Measurements from ENCODE around the gene NELL1. TPM values are rescaled to one million over a fixed set of nuclear protein-coding genes. Genes with fewer than 3 reads are reported as not detected.

NELL1 gene
- total RNA-seq, 3 donors from 2014 or later (not counting 1 experiment from before 2014, with no cell fraction given) = not detected

DNA sequence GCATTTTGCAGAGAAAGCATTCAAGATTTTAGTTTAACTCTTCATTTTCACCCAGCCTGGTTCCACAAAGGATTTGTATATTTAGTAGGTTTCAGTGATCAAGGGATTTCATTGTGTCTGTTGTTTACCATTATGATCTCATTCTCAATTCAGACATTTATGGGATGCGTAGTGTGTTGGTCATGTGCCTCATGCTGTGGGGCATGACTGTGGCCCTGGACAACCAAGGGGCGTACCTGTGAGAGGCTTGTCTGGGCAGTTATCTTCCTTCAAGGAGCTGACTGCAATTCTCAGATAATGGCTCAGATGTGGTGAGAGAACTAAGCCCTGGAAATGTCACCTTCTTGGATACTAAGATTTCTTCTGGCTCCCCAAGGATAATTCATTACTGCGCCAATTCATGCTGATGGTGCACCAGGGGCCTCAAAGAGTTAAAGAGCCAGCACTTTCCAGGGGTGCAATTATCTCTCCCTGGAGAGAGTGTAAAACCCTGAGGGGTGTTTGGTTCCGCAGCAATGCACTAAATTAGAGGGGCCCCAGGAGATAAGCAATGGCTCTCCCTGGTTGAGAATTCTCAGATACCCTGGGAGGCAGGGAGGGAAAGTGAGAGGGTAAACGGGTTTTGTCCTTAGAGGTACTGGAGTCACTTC, 37.7 kb upstream of the NELL1 start:
- Mint-ChIP-seq H3K36me3 (no peaks in the 10 kb centered on the region), H3K27me3 (ENCODE audit: low read depth in 2 of 2) (peaks cover 0 to 8% of the 10 kb centered on the region in 2 donors), H3K27ac (no peak overlapping the region), H3K4me3 (no peak overlapping the region), H3K9me3 (no peaks in the 10 kb centered on the region), H3K4me1 (no peaks in the 10 kb centered on the region)
- H3K27ac ChIP-seq (ENCODE audit: low read length) = no peak overlapping the region
- H3K36me3 ChIP-seq (ENCODE audit: control insufficient read depth, insufficient read depth, low read length) = no peaks in the 10 kb centered on the region
- H3K4me3 ChIP-seq (ENCODE audit: low read length) = no peak overlapping the region
- TF ChIP-seq, protein P1, sequence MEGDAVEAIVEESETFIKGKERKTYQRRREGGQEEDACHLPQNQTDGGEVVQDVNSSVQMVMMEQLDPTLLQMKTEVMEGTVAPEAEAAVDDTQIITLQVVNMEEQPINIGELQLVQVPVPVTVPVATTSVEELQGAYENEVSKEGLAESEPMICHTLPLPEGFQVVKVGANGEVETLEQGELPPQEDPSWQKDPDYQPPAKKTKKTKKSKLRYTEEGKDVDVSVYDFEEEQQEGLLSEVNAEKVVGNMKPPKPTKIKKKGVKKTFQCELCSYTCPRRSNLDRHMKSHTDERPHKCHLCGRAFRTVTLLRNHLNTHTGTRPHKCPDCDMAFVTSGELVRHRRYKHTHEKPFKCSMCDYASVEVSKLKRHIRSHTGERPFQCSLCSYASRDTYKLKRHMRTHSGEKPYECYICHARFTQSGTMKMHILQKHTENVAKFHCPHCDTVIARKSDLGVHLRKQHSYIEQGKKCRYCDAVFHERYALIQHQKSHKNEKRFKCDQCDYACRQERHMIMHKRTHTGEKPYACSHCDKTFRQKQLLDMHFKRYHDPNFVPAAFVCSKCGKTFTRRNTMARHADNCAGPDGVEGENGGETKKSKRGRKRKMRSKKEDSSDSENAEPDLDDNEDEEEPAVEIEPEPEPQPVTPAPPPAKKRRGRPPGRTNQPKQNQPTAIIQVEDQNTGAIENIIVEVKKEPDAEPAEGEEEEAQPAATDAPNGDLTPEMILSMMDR (IDR thresholded peaks at IDR 0.05) = no peak
- intact Hi-C loops (cut with micrococcal nuclease) = no loop called here
- H3K9me3 ChIP-seq (ENCODE audit: control insufficient read depth, insufficient read depth, low read length) = no peaks in the 10 kb centered on the region
- ATAC-seq (no peak), DNase-seq (no peak)
- no peaks in the 10 kb centered on the region for H3K27me3 ChIP-seq (ENCODE audit: control insufficient read depth, insufficient read depth, low read length)
- 79% methylated on average over 5 of the region's 5 CpGs for WGBS (ENCODE audit: insufficient coverage)
- no peaks in the 10 kb centered on the region for H3K4me1 ChIP-seq (ENCODE audit: control insufficient read depth, insufficient read depth, low read length)

- TF ChIP-seq, protein P1 (IDR thresholded peaks at IDR 0.05) = no peak
- Histone ChIP-seq H3K4me1 (ENCODE audit: control insufficient read depth, insufficient read depth, low read length) (no peaks in the 10 kb centered on the region), H3K27ac (ENCODE audit: low read length) (no peak overlapping the region), H3K36me3 (ENCODE audit: control insufficient read depth, insufficient read depth, low read length) (no peaks in the 10 kb centered on the region), H3K4me3 (ENCODE audit: low read length) (no peak overlapping the region), H3K27me3 (ENCODE audit: control insufficient read depth, insufficient read depth, low read length) (no peaks in the 10 kb centered on the region), H3K9me3 (ENCODE audit: control insufficient read depth, insufficient read depth, low read length) (no peaks in the 10 kb centered on the region)
- DNase-seq (no peak), ATAC-seq (no peak)
- Mint-ChIP-seq H3K4me1 (no peaks in the 10 kb centered on the region), H3K27ac (no peak overlapping the region), H3K36me3 (no peaks in the 10 kb centered on the region), H3K4me3 (no peak overlapping the region), H3K9me3 (no peaks in the 10 kb centered on the region), H3K27me3 (ENCODE audit: low read depth in 2 of 2) (peaks cover 0 to 3% of the 10 kb centered on the region in 2 donors)
- intact Hi-C loops (cut with micrococcal nuclease) = no loop called here
- 17% methylated on average over 1 of the region's 1 CpG for WGBS (ENCODE audit: insufficient coverage)
Measured at GRCh38 chr11:20632169-20632532, 37.2 kb upstream of the NELL1 start.

DNA sequence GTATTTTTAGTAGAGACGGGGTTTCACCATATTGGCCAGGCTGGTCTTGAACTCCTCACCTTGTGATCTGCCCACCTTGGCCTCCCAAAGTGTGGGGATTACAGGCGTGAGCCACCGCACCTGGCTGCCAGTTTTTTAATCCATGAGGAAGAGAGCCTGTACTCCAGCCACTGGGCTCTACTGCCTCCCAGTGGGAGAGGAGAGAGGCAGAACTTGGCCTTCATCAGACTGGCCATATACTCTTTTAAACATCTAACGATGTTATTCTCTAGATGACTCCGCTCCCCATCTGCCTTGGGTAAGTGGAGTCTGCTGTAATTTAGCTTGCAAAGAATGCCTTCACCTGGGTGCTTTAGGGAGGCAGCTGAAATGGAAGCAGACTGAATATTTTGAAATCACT, 35.3 kb upstream of the NELL1 start:
- DNase-seq = no peak
- peaks cover 3 to 13% of the 10 kb centered on the region in 2 donors for H3K27me3 Mint-ChIP-seq (ENCODE audit: low read depth in 2 of 2)
- Histone ChIP-seq H3K27ac (ENCODE audit: low read length) (no peak overlapping the region), H3K36me3 (ENCODE audit: control insufficient read depth, insufficient read depth, low read length) (no peaks in the 10 kb centered on the region), H3K27me3 (ENCODE audit: control insufficient read depth, insufficient read depth, low read length) (no peaks in the 10 kb centered on the region), H3K4me1 (ENCODE audit: control insufficient read depth, insufficient read depth, low read length) (no peaks in the 10 kb centered on the region), H3K4me3 (ENCODE audit: low read length) (no peak overlapping the region), H3K9me3 (ENCODE audit: control insufficient read depth, insufficient read depth, low read length) (no peaks in the 10 kb centered on the region)
- H3K4me3 Mint-ChIP-seq = no peak overlapping the region
- no peaks in the 10 kb centered on the region for H3K36me3 Mint-ChIP-seq
- no peak for ATAC-seq
- no peak overlapping the region for H3K27ac Mint-ChIP-seq
- intact Hi-C loops (cut with micrococcal nuclease) = no loop called here
- no peaks in the 10 kb centered on the region for H3K4me1 Mint-ChIP-seq
- 90% methylated on average over 4 of the region's 5 CpGs for WGBS (ENCODE audit: insufficient coverage)
- TF ChIP-seq, protein P1 (IDR thresholded peaks at IDR 0.05) = no peak
- no peaks in the 10 kb centered on the region for H3K9me3 Mint-ChIP-seq

- WGBS (ENCODE audit: insufficient coverage) = 85% methylated on average over 5 of the region's 7 CpGs
- Mint-ChIP-seq H3K4me1 (no peaks in the 10 kb centered on the region), H3K27ac (no peak overlapping the region), H3K9me3 (no peaks in the 10 kb centered on the region), H3K36me3 (no peaks in the 10 kb centered on the region), H3K4me3 (no peak overlapping the region), H3K27me3 (ENCODE audit: low read depth in 2 of 2) (peaks cover 0 to 13% of the 10 kb centered on the region in 2 donors)
- TF ChIP-seq, protein P1 (IDR thresholded peaks at IDR 0.05) = no peak
- intact Hi-C loops (cut with micrococcal nuclease) = no loop called here
- ATAC-seq = no peak
- DNase-seq = no peak
- Histone ChIP-seq H3K27me3 (ENCODE audit: control insufficient read depth, insufficient read depth, low read length) (no peaks in the 10 kb centered on the region), H3K36me3 (ENCODE audit: control insufficient read depth, insufficient read depth, low read length) (no peaks in the 10 kb centered on the region), H3K4me1 (ENCODE audit: control insufficient read depth, insufficient read depth, low read length) (no peaks in the 10 kb centered on the region), H3K4me3 (ENCODE audit: low read length) (no peak overlapping the region), H3K27ac (ENCODE audit: low read length) (no peak overlapping the region), H3K9me3 (ENCODE audit: control insufficient read depth, insufficient read depth, low read length) (no peaks in the 10 kb centered on the region)
Measured at GRCh38 chr11:20634781-20635180, 34.6 kb upstream of the NELL1 start.

Measured in natural killer cell (primary cell).